Left colon (tissue), 2 donors: ENCODE measurements around the gene GALNT17. TPM values are rescaled to one million over a fixed set of nuclear protein-coding genes. Genes with fewer than 3 reads are reported as not detected.

ENCODE experiments used
- ATAC-seq: fragments of 200-7000 bp; cut with Tn5 transposase; one replicate; pipeline ENCODE4 v1.9.1; 2020; ENCODE audit warnings: mild to moderate bottlenecking, moderate library complexity
- DNase-seq, 2 donors: peaks; one replicate each; pipeline ENCODE4 v3.0.0-alpha.2; 2020
- intact Hi-C, 2 donors: fragments of 100-400 bp; cut with DNase I in 1 of 2; cut with micrococcal nuclease in 1 of 2; formaldehyde crosslinking; loops; one replicate each; pipeline versions ENCODE4 v1.11.2 to v1.14.0; 2022; cut with DNase I, micrococcal nuclease
- total RNA-seq, 2 donors: library from RNA; stranded (reverse); fragmentation: NEBNext Ultra II Directional; extraction: Animal tissue kit (Norgen Biotek cat#: 25700); gene quantifications; one replicate each; pipeline ENCODE4 v1.2.1, GENCODE V29; 2021
- donor health status: DM: no; HTN: no; CAD: no.
- donor health status: DM: yes; HTN: yes; CAD: no.

GALNT17 gene
- total RNA-seq, 2 donors from 2014 or later: 0.37 to 2.8 TPM

DNA sequence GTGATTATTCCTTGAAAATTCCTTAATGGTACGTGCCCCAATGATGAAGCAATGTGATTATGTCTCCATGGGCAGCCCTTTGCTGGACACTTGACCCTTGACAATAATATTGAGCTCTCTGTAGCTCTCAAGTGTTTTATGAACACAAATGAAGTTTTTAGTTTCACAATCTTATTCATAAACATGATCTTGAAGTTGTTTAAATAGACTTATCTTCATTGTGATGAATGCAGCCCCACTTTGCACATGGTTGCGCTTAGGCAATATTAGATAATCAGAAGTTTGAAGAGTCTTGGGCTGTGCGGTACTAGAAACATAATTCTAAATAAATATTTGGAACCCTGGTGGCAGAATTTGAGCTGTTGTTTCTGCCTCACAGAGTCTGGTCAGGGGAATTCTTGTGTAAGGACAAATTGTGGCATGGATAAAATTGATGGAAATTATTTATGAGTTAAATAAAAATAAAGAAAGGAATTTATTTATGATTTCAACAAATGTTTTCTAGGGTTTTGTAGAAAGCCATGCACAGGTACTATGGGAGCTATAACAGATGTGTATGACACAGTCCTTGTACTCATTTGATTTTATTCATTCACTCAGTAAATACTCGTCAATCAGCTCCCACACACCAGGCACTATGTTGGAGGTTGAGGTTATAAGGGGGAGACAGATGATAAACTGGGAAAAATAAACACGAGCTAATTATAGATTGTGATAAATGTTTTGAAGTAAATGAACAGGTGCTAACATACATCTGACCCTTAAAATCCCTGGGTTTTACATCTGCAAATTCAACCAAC, 217.9 kb downstream of the GALNT17 start:
- ATAC-seq: no peak
- intact Hi-C loops: no loop called here
- no peak for DNase-seq

DNA sequence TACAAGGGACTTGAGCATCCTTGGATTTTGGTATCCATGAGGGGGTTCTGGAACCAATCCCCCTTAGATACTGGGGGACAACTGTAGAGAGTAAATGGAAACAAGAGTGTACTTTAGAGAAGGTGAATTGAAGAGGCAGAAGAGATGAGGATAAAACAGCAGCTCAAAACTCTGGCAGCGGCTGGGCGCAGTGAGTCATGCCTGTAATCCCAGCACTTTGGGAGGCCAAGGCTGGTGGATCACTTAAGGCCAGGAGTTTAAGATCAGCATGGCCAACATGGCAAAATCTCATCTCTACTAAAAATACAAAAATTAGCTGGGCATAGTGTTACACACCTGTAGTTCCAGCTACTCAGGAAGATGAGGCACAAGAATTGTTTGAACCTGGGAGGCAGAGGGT, 218.7 kb downstream of the GALNT17 start:
- DNase-seq (no peak), ATAC-seq (no peak)
- intact Hi-C loops: no loop called here

DNA sequence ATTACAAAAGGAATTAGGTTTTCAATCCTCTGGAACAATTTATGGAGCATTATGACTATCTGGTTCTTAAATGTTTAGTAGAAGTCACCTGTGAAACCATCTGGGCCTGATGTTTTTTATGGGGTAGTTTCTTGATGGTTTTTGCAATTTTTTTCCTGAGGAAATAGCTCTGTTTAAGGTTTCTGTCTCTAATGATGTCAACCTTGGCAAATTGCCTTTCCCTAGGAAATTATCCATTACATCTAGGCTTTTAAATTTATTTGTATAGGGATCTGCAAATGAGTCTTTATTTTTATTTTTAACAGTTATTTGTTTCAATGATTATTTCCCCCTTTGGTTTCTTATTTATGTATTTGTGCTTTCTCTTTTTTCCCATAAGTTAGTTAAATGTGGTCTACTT, 222.8 kb downstream of the GALNT17 start:
- ATAC-seq (no peak), DNase-seq (no peak)
- intact Hi-C loops: no loop called here

DNA sequence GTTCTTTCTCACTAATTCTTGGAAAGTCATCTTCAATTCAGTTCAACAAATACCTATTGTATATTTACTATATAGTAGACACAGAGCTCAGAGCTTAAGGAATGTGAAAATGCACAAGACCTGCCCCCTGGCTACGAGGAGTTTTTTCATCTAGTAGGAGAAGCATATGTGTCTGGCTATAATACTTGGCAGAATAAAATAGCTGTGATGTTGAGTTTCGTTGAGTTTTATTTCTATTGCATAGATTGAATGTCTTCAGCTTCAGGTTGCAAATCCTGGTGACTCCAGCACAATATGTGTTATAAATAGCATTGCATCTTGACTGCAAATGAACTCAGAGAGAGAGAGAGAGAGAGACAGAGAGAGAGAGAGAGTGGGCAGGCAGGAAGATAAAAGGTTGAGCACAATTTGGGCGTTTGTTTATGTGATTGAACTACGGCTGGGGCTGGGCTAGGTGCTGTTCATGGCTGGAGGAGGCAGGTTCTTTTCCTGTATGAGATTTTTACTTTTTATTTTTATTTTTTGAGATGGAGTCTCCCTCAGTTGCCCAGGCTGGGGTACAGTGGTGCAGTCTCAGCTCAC, 229.6 kb downstream of the GALNT17 start:
- intact Hi-C loops: no loop called here
- no peak for DNase-seq
- no peak for ATAC-seq

DNA sequence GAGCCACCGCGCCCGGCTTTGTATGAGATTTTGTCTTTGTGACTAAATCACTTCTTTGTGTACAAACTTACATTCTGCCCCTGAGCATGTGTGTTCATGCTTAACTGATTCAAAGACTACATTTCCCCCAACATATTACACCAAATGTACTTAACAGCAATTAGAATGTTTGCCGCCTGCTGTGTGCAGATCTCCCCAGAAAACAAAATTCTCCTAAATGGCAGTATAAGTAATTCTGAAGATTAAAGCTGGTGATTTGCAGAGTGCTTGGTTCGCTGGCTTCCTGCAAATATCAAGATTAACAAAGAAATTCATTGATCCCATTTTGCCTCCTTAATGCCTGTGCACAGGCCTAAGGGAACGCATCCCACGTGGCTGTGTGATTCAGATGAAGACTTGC, 230.3 kb downstream of the GALNT17 start:
- no peak for ATAC-seq
- intact Hi-C loops: no loop called here
- no peak for DNase-seq

DNA sequence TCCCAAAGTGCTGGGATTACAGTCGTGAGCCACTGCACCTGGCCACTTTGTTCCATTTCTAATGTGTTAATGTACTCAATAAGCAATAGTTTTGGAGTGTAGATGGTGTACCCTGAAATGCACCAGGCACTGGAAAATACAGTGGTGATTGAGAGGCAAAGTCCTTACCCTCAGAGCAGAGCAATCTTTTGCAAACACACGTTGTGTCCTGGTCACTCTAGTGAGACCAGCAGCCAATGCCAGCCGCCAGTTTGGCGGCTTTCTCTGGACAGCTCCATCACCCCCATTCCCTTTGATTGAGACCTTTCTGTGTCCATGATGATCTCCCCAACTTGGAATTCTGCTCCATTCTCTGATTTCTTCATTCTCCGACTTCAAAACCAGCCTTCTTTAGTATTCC, 231.3 kb downstream of the GALNT17 start:
- ATAC-seq (no peak), DNase-seq (no peak)
- intact Hi-C loops: no loop called here

DNA sequence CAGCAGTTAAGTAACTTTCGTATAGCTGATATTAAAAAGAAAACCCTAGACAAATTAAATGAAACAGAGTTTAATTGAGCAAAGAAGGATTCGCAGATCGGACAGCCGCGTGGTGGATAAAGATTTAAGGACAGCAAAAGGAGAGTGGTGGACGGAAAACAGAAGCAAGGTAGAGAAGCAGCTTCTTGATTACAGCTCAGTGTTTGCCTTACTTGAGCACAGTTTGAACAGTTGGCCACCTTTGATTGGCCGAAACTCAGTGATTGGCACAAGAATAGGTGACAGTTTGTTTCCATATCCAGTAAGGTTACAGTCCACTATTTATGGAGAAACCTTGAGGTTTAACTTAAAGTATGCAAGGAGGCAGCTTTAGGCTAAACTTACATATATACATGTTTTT, 231.7 kb downstream of the GALNT17 start:
- no peak for DNase-seq
- ATAC-seq: no peak
- intact Hi-C loops: no loop called here

DNA sequence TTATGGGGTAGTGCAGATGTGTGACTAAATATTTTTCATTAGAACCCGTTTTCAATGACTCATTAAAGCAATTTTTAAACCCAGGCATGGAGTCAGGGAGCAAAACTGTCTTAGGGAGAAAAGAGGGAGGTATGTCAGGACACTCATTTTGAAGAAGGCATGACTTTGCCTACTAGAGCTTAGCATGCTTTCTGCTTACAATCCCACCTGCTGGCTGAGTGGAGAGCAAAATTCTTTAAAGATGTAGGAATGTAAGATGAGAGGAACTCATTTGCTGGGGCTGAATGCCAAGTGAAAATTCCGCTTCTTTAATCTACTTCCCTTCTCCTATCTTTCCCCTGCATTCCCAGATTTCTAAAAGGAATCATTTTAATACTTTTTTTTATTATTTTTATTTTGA, 232.6 kb downstream of the GALNT17 start:
- ATAC-seq (no peak), DNase-seq (no peak)
- intact Hi-C loops: no loop called here

DNA sequence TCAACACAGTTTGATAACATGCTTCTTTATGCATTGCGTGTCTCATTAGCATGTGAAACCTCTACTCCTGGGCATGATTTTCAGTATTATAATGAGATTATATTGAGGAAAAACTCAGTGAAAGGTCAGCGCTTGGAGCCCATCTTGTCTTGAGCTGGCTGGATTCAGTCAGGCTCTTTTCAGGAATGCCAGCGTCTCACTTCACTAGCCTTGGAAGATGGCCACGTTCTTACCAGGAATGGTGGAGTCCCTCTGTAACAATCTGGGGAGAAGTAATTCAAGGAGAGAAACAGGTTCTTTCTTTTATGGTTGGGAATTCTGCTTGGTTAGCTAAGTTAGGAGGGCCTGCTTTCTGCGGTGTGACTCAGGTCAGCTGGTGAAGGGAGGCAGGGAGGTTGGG, 241.0 kb downstream of the GALNT17 start:
- intact Hi-C loops: no loop called here
- ATAC-seq (no peak), DNase-seq (no peak)

DNA sequence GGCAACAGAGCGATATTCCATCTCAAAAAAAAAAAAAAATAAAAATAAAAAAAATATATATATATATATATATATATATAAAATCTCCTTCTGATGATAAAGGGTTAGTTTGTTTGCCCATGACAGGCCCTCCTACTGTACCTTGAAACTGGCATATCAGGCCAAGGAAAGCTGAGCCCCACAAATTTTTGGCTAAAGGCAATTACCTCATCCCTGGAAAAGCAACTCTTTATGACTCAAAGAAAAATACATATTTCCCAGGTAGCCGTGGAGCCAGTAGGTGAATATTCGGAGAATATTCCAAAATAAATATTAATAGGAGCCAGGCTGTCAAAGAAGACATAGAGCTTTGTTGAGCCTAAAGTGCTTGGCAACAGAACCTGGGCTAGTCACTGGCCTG, 245.1 kb downstream of the GALNT17 start:
- ATAC-seq (no peak), DNase-seq (no peak)
- intact Hi-C loops: no loop called here

DNA sequence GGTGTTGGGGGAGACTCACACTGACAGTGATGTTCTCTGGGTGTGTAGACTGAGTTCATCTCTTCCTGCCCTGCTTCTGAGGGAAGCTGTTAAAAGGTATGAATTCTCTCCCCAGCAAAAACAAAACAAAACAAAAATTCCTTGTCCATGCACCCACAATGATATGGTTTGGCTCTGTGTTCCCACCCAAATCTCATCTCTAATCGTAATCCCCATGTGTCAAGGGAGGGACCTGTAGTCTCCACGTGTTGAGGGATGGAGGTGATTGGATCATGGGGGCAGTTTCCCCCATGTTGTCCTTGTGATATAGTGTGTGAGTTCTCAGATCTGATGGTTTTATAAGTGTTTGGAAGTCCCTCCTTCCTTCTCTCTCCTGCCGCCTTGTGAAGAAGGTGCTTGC, 245.5 kb downstream of the GALNT17 start:
- intact Hi-C loops: no loop called here
- DNase-seq (no peak), ATAC-seq (no peak)

DNA sequence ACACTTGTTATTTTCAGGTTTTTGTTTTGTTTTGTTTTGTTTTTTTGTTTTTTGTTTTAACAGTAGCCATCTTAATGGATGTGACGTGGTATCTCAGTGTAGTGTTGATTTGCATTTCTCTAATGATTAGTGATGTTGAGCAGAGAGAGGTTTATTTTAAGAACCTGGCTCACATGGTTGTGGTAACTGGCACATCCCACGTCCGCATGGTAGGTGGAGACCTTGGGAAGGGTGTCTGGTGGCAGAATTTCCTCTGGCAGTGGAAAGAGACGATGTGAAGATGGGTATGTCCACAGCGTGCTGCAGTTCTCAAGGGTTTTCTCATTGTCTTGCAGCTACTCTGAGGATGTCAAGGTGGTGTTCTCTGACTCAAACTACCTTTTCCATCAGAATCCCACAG, 252.2 kb downstream of the GALNT17 start:
- ATAC-seq (no peak), DNase-seq (no peak)
- intact Hi-C loops: no loop called here

DNA sequence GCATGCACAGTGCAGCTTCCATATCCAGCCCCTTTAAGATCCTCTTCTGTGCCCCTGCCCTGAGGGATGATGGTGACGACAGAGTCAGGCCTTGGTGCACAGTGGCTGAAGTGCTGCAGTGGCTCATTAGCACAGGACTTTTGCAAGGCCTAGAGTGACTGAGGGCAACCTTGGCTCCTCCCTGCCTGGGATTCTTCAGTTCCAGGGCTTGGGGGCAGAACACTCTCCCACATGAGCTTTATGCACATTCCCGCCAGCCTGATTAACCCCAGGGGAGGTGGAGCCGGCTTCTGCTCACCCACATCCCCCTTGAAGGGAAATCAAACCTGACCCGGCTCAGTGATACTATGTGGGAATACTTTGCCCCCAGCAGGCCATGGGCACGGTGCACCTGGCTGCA, 253.4 kb downstream of the GALNT17 start:
- intact Hi-C loops: no loop called here
- no peak for ATAC-seq
- DNase-seq: no peak

DNA sequence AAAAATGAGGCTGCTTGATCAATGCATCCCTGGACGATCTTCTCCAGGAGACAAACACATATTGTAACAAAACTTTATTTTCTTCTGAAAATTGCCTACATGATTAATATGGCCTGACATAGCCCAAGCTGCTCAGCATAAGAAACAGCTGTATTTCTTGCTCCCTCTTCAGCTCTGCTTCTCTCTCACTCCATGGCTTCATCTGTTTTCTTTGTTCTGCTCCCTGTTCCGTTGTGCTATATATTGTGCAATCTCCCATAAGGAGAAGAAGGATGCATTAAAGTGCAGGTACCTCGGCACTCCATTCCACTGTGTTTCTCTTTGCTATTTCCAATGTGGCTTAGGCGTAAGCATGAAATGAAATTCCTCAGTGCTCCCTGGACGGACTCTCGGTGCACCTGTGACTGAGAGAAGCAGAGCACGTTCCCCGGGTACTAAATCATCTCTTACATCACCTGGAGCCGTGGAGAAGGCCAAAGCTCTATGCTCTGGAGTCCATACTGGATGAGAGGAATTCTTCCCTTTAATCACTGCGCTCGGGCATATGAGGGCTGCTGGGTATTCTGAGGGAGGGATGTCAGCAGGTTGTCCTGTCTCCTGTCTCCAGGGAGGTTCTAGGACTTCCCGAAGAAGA, 254.3 kb downstream of the GALNT17 start:
- intact Hi-C loops: no loop called here
- DNase-seq (no peak), ATAC-seq (no peak)

DNA sequence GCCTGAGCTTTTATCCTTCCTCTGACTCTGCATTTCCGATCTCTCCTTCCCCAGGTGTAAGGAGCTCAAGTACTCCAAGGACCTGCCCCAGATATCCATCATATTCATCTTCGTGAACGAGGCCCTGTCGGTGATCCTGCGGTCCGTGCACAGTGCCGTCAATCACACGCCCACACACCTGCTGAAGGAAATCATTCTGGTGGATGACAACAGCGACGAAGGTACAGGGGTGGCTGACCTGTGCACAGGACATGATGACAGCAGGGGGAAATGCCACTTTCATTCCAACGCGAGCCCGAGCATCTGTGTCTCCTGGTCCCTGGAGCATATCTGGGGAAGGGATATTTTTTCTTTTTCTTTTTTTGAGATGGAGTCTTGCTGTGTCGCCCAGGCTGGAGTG, 256.2 kb downstream of the GALNT17 start:
- ATAC-seq: no peak
- intact Hi-C loops: no loop called here
- DNase-seq: no peak

DNA sequence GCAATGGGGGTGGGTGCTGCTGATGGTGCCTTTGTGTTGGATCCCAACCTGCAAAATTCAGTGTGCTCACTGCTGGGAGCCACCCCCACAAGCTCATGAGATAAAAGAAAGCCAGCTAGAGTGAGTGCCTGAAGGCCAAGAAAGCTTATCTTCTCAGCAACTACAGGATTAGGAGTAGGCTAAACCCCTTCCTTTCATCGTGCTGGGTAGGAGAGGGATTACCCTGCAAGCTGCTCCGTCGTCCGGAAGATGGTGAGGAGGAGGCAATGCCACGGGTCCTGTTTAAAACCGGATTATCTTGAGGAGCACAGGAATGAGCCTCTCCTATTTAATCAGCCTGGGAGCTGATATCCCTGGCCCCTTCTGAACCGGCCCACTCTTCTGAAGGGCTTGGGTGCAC, 258.0 kb downstream of the GALNT17 start:
- no peak for DNase-seq
- intact Hi-C loops: no loop called here
- no peak for ATAC-seq

DNA sequence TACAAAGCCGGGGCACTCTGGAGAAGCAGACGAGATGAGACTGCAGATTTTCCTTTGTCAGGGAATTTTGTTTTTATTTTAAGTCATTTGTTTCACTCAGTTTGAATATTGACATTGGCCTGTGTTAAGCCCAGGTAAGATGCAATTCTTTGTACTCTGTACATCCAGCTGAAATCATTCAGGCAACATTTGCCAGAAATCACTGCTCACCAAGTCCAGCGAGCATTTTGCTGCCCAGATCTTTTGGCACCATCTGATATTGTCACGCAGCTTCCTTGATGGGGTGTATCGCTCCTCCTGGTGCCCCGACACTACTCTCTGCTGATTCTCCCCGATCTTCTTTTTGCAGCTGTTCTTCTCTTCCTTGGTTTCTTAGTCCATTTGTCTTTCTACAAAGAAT, 261.7 kb downstream of the GALNT17 start:
- intact Hi-C loops: no loop called here
- no peak for DNase-seq
- no peak for ATAC-seq

DNA sequence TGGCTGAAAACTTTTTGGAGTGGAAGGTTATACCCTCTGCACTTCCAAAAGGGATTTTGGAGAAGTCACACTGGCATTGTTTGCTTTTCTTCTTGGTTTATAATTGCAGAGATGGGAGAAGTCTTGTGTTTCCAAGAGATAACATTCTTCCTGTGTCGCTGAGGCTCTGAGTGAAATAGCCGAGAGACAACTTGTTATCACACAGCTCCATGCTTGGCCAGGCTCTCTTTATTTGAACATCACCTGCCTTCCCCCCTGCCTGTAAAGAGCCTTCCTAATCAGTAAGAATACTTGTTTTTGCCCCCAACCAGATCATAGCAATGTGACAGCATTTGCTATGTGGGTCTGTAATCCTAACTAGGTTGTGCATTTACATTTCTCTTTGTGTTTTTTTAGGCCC, 270.7 kb downstream of the GALNT17 start:
- intact Hi-C loops: no loop called here
- DNase-seq: no peak
- no peak for ATAC-seq

DNA sequence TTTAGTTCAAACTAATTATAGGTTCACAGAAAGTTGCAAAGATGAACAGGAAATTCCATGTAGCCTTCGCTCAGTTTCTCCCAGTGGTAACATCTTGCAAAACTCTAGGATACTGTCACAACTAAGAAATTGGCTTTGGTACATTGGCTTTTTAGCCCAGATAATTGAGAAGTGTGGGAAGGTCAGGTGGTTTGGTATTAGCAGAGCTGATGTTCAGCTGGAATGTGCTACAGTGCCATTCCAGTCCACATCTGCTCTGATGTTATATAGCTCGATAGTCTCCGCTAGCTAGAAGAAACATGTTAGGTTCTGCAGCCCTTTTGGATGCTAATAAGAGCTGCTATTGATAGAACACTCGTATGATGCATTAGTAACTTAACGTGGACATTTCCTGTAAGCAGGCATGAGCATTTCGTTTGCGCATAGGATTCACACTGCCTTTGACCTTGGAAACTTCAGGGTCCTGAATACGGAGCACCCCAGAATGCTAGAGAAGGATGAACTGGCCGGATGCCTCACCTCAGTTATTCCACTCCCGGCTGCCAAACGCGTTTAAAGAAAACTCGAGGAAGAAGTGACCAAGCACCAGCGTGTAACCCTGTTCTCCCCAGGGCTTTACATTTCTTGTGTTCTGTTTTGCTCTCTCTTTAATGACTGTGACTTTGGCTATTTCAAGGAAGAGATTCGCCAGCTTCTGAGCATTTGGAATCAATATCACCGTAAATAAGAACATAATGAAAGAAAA, 271.4 kb downstream of the GALNT17 start:
- no peak for ATAC-seq
- DNase-seq: no peak
- intact Hi-C loops: no loop called here
